AG09319 (cell line): ENCODE data around the gene REV3L.
"Not testable (repeated sequence)": the region's sequence is repeated elsewhere in the genome, so short reads cannot be mapped to it uniquely, and the experiment has no call there.

Source experiments
- DNase-seq: peaks from one replicate; pipeline ENCODE4 v3.0.0-alpha.2; 2010; ENCODE audit warnings: low read depth; ENCODE audit errors: extremely low read depth
- CTCF ChIP-seq: IDR thresholded peaks from 2 replicates; pipeline ENCODE4 v1.5.1; 2011; ENCODE audit warnings: low read depth, mild to moderate bottlenecking, inconsistent platforms, low read length, moderate library complexity

Gene REV3L

GRCh38 chr6:111307275-111307858 is 175.7 kb downstream of the REV3L start:
- no peak for TF ChIP-seq CTCF
- no peak for DNase-seq

GRCh38 chr6:111306104-111306888 is 176.7 kb downstream of the REV3L start:
- TF ChIP-seq CTCF = no peak
- DNase-seq = no peak

GRCh38 chr6:111301946-111302345 is 181.1 kb downstream of the REV3L start:
- TF ChIP-seq CTCF = no peak
- no peak for DNase-seq

GRCh38 chr6:111300938-111301800 is 181.8 kb downstream of the REV3L start:
- DNase-seq = not testable (repeated sequence)

- no peak for DNase-seq
- no peak for TF ChIP-seq CTCF
Measured at GRCh38 chr6:111297776-111298175, 185.2 kb downstream of the REV3L start.

GRCh38 chr6:111294374-111294967 is 188.5 kb downstream of the REV3L start:
- TF ChIP-seq CTCF = no peak
- no peak for DNase-seq

GRCh38 chr6:111291336-111292259 is 191.4 kb downstream of the REV3L start:
- no peak for DNase-seq

GRCh38 chr6:111290689-111291335 is 192.2 kb downstream of the REV3L start:
- not testable (repeated sequence) for DNase-seq

More at GRCh38 chr6:111291336-111292259, 191.4 kb downstream of the REV3L start:
- TF ChIP-seq CTCF = no peak

GRCh38 chr6:111284356-111284755 is 198.7 kb downstream of the REV3L start:
- DNase-seq = not testable (repeated sequence)
